GM18870 (cell line): Measurements from ENCODE around the gene FASN.

Source experiments
- ATAC-seq: cut with Tn5 transposase; IDR thresholded peaks from one replicate; pipeline ENCODE4 v1.9.1; 2021; ENCODE audit warnings: moderate library complexity; ENCODE audit not compliant: unreplicated experiment

The FASN gene

GRCh38 chr17:82078433-82078832 lies 19.6 kb downstream of the FASN start:
- no peak for ATAC-seq

- ATAC-seq, result no peak
Observed at GRCh38 chr17:82077617-82078358, 20.2 kb downstream of the FASN start.

- no peak for ATAC-seq
Observed at GRCh38 chr17:82076785-82077591, 21.0 kb downstream of the FASN start.

GRCh38 chr17:82076018-82076784 lies 21.8 kb downstream of the FASN start:
- ATAC-seq, result no peak

- ATAC-seq, result no peak
Observed at GRCh38 chr17:82073446-82073845, 24.6 kb downstream of the FASN start.

- ATAC-seq, result no peak
Observed at GRCh38 chr17:82072827-82073226, 25.2 kb downstream of the FASN start.

GRCh38 chr17:82070611-82071010 lies 27.4 kb downstream of the FASN start:
- no peak for ATAC-seq

GRCh38 chr17:82065638-82066303 lies 32.3 kb downstream of the FASN start, which contains the start of gene DUS1L:
TSS of gene DUS1L (minus strand) at chr17:82065804. CDS start at chr17:82065059, 745 bp downstream.
- ATAC-seq, result no peak

GRCh38 chr17:82065193-82065637 lies 32.8 kb downstream of the FASN start:
- ATAC-seq, result no peak

GRCh38 chr17:82064433-82065192 lies 33.4 kb downstream of the FASN start:
- no peak for ATAC-seq

GRCh38 chr17:82063424-82064415 lies 34.3 kb downstream of the FASN start:
- no peak for ATAC-seq

- no peak for ATAC-seq
Observed at GRCh38 chr17:82062984-82063368, 35.1 kb downstream of the FASN start.

GRCh38 chr17:82062076-82062983 lies 35.7 kb downstream of the FASN start:
- no peak for ATAC-seq

GRCh38 chr17:82061047-82061925 lies 36.8 kb downstream of the FASN start:
- ATAC-seq, result no peak

- ATAC-seq, result no peak
Observed at GRCh38 chr17:82060614-82061013, 37.4 kb downstream of the FASN start.

- no peak for ATAC-seq
Observed at GRCh38 chr17:82060001-82060380, 38.0 kb downstream of the FASN start.
